Activated T-cell treated with anti-CD3 and anti-CD28 coated beads for 1 hour (primary cell): ENCODE data around the gene SAE1.

Source experiments
- DNase-seq: peaks from one replicate; pipeline ENCODE4 v3.0.0-alpha.2; 2020; ENCODE audit warnings: low read depth

The SAE1 gene

GRCh38 chr19:47221080-47221841 lies 90.6 kb downstream of the SAE1 start:
- DNase-seq = no peak

- no peak for DNase-seq
Observed at GRCh38 chr19:47221890-47222289, 91.3 kb downstream of the SAE1 start.

GRCh38 chr19:47225746-47226425 lies 95.3 kb downstream of the SAE1 start:
- peak; percentile 84 for DNase-seq

GRCh38 chr19:47226426-47227351 lies 96.1 kb downstream of the SAE1 start:
- DNase-seq = peak; percentile 24

GRCh38 chr19:47227352-47228167 lies 96.9 kb downstream of the SAE1 start:
- DNase-seq = no peak

- DNase-seq = peak; percentile 48
Observed at GRCh38 chr19:47228168-47228936, 97.7 kb downstream of the SAE1 start.

GRCh38 chr19:47228937-47229675 lies 98.5 kb downstream of the SAE1 start:
- DNase-seq = no peak

- DNase-seq = no peak
Observed at GRCh38 chr19:47229676-47230053, 99.0 kb downstream of the SAE1 start.

- DNase-seq = peak; percentile 81
Observed at GRCh38 chr19:47230054-47230920, 99.7 kb downstream of the SAE1 start.

- DNase-seq = no peak
Observed at GRCh38 chr19:47230921-47231214, 100.2 kb downstream of the SAE1 start, which contains the start of gene BBC3. BBC3 (minus strand) TSS chr19:47231199; CDS start chr19:47228431, 2,768 bp downstream.

GRCh38 chr19:47231215-47232054 lies 100.8 kb downstream of the SAE1 start:
- DNase-seq = peak; percentile 91

GRCh38 chr19:47232422-47233211 lies 102.0 kb downstream of the SAE1 start:
- DNase-seq = no peak

- DNase-seq = no peak
Observed at GRCh38 chr19:47236072-47236675, 105.5 kb downstream of the SAE1 start.

- DNase-seq = no peak
Observed at GRCh38 chr19:47239152-47239551, 108.5 kb downstream of the SAE1 start.

- DNase-seq = peak; percentile 46
Observed at GRCh38 chr19:47239610-47240296, 109.1 kb downstream of the SAE1 start.

- DNase-seq = no peak
Observed at GRCh38 chr19:47240556-47240955, 109.9 kb downstream of the SAE1 start.
